ENCODE results near the gene GLG1.
"Not testable (repeated sequence)": the region's sequence is repeated elsewhere in the genome, so short reads cannot be mapped to it uniquely, and the experiment has no call there.

GLG1 gene

GRCh38 chr16:74431516-74431915 lies 175.4 kb downstream of the GLG1 start:
- FAIRE-seq: no peak

GRCh38 chr16:74430036-74430712 lies 176.7 kb downstream of the GLG1 start:
- not testable (repeated sequence) for FAIRE-seq

GRCh38 chr16:74428493-74428892 lies 178.4 kb downstream of the GLG1 start:
- not testable (repeated sequence) for FAIRE-seq

- FAIRE-seq: not testable (repeated sequence)
These were observed 181.2 kb downstream of the GLG1 start for GRCh38 chr16:74425751-74426150.

- not testable (repeated sequence) for FAIRE-seq
These were observed 183.2 kb downstream of the GLG1 start for GRCh38 chr16:74423721-74424120.

- not testable (repeated sequence) for FAIRE-seq
These were observed 184.8 kb downstream of the GLG1 start for GRCh38 chr16:74422086-74422485.

- FAIRE-seq: not testable (repeated sequence)
These were observed 185.5 kb downstream of the GLG1 start for GRCh38 chr16:74421482-74421785.

- not testable (repeated sequence) for FAIRE-seq
These were observed 186.1 kb downstream of the GLG1 start, which contains the start of gene CLEC18B for GRCh38 chr16:74420612-74421481. CLEC18B (minus strand) TSS chr16:74421478; CDS start chr16:74421270, 208 bp downstream.

- FAIRE-seq: not testable (repeated sequence)
These were observed 187.1 kb downstream of the GLG1 start for GRCh38 chr16:74419811-74420210.

- not testable (repeated sequence) for FAIRE-seq
These were observed 189.0 kb downstream of the GLG1 start for GRCh38 chr16:74417897-74418296.

GRCh38 chr16:74413920-74414319 lies 193.0 kb downstream of the GLG1 start:
- not testable (repeated sequence) for FAIRE-seq

GRCh38 chr16:74413485-74413884 lies 193.4 kb downstream of the GLG1 start:
- FAIRE-seq: not testable (repeated sequence)

GRCh38 chr16:74412775-74413390 lies 194.0 kb downstream of the GLG1 start:
- not testable (repeated sequence) for FAIRE-seq

GRCh38 chr16:74412138-74412774 lies 194.7 kb downstream of the GLG1 start:
- not testable (repeated sequence) for FAIRE-seq

GRCh38 chr16:74410981-74411380 lies 195.9 kb downstream of the GLG1 start:
- FAIRE-seq: not testable (repeated sequence)

GRCh38 chr16:74410057-74410957 lies 196.6 kb downstream of the GLG1 start:
- FAIRE-seq: not testable (repeated sequence)

GRCh38 chr16:74409185-74409981 lies 197.5 kb downstream of the GLG1 start:
- FAIRE-seq: not testable (repeated sequence)

- not testable (repeated sequence) for FAIRE-seq
These were observed 199.6 kb downstream of the GLG1 start for GRCh38 chr16:74407362-74407705.

- not testable (repeated sequence) for FAIRE-seq
These were observed 200.1 kb downstream of the GLG1 start for GRCh38 chr16:74406600-74407361.

All from colon (tissue), 2 donors.